Hematopoietic multipotent progenitor cell (in vitro differentiated cells): ENCODE measurements around the gene CENPS. TPM values are rescaled to one million over a fixed set of nuclear protein-coding genes. Genes with fewer than 3 reads are reported as not detected.
"Not testable (repeated sequence)": the region's sequence is repeated elsewhere in the genome, so short reads cannot be mapped to it uniquely, and the experiment has no call there.

Experiments
- DNase-seq, 3 donors: peaks; one replicate each; pipeline ENCODE4 v3.0.0-alpha.2; 2011 to 2015; ENCODE audit warnings: low read depth in 2 of 3, low spot score in 2 of 3
- total RNA-seq: library from RNA; depleted of rRNA; stranded (reverse); fragments of >200 nt; gene quantifications from one replicate; pipeline ENCODE4 v1.2.3, GENCODE V29; 2012

The CENPS gene
- total RNA-seq, 1 donor, result 9.4 TPM

GRCh38 chr1:10450156-10450814 lies 20.1 kb downstream of the CENPS start:
- no peak for DNase-seq

DNA sequence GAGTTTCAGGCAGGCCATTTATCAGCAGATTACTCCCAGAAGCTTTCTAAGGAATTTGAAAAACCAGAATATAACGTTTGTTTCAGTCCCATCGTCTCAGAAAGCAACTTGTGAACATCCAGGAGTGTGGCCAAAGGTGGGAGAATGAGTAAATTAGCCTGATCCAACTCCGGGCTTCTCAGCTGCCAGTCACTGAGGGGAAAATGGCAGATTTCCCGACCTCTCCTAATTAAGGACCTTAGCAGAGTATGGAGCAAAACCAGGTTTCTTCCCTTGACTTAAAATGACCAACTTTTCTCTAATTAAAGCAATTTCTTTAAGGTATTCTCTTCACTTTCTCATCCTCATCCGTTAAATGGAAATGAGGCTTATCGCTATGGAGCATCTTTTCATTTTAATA lies 20.6 kb downstream of the CENPS start:
- DNase-seq, result no peak

DNA sequence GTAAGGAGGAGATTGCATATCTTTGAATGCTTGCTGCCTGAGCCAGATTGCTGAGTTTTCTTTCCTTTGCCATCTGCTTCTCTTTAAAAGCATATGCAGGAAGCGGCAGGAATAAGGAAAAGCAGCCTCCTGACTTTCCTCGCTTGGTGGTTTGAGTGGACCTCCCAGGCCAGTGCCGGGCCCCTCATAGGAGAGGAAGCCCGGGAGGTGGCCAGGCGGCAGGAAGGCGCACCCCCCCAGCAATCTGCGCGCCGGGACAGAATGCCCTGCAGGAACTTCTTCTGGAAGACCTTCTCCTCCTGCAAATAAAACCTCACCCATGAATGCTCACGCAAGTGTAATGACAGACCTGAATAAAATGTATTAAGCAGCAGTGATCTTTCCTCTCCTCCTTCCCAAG lies 21.1 kb downstream of the CENPS start:
- DNase-seq, result no peak

- no peak for DNase-seq
These were observed 25.8 kb downstream of the CENPS start for GRCh38 chr1:10456048-10456447.

- no peak for DNase-seq
These were observed 26.4 kb downstream of the CENPS start for GRCh38 chr1:10456661-10457060.

DNA sequence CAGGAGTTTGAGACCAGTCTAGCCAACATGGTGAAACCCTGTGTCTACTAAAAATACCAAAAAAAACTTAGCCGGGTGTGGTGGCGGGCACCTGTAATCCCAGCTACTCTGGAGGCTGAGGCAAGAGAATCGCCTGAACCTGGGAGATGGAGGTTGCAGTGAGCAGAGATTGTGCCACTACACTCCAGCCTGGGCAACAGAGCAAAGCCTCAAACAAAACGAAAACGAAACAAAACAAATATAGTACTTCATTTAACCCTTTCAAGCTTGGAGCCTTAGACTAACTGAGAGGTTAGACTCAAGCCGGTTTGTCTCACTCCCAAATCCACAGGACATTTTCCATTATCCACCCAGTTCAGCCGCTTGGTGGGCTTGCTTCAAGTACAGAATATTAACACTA lies 27.2 kb downstream of the CENPS start:
- not testable (repeated sequence) for DNase-seq

DNA sequence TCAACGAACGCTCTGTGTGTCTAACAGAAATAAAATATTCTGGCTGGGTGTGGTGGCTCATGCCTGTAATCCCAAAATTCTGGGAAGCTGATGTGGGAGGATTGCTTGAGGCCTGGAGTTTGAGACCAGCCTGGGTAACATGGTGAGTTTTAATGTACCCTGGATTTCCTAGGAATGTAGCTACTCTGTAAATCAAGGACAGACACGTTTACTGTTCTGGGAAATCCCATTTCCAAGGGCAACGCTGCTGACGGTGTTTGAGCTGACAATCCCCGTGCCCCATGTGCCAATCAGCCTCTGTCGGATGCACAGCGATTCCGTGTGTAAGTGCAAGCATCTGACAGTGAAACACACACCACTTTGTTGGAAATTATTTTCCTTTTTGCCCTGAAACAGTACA lies 27.6 kb downstream of the CENPS start:
- DNase-seq, result no peak

DNA sequence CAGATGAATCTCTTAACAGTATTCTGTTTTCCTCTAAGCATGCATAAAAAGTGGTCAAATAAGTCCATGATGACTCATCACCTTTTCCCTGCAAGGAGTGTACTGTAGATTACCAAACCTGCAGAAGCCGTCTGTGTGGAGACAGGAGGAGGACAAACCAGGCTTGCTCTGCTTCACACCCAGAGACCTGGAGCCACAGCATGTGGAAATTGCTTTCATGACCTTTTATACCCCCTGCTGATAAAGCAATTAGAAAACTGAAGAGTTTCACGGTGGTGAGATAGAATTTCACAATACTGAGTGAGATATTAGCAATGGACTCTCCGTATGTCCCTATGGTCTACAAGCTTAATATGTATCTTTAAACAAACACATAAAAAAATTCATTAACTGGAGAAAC lies 29.0 kb downstream of the CENPS start:
- peak in 1 of 3 donors; percentile 7 for DNase-seq

DNA sequence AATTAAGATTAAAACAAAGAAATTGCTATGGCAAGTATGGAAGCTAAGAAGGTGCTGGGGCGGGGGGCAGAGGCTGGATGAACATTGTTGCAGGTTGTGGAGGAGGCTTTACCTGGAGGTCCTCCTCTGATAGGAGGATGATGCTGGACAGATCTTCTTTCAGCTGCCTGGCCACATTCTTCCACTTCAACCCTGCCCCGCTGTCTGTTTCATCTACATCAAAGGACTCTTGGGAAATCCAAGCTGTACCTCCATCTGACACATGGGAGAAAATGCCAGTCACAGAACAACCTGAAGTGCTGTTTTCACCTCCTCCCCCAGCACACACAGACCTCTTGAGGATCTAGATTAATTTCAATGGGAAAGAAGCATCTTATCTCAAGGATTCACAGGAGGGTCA lies 36.8 kb downstream of the CENPS start:
- DNase-seq, result no peak

GRCh38 chr1:10470043-10470442 lies 39.8 kb downstream of the CENPS start:
- DNase-seq, result no peak

- DNase-seq, result no peak
These were observed 41.4 kb downstream of the CENPS start for GRCh38 chr1:10471411-10472219.

GRCh38 chr1:10472220-10473144 lies 42.2 kb downstream of the CENPS start, which contains the start of gene DFFA:
TSS of gene DFFA (minus strand) at chr1:10472529. CDS start at chr1:10472458, 71 bp downstream.
- DNase-seq, result peak; percentile 75 to 98 (median 95)

- no peak for DNase-seq
These were observed 43.0 kb downstream of the CENPS start for GRCh38 chr1:10473145-10473765.

DNA sequence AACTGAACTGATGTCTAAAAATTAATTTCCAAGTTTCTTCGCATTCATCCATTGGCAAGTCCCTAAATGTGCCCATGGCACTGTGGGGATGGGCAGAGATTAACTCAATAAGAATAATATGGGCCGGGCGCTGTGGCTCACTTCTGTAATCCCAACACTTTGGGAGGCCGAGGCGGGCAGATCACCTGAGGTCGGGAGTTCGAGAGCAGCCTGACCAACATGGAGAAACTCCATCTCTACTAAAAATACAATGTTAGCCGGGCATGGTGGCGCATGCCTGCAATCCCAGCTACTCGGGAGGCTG lies 44.0 kb downstream of the CENPS start:
- not testable (repeated sequence) for DNase-seq

GRCh38 chr1:10474613-10475507 lies 44.6 kb downstream of the CENPS start, which contains the start of gene PEX14:
TSS of gene PEX14 (plus strand) at chr1:10474950. CDS start at chr1:10474967, 17 bp downstream.
- DNase-seq, result peak; percentile 59 to 89 (median 86)

DNA sequence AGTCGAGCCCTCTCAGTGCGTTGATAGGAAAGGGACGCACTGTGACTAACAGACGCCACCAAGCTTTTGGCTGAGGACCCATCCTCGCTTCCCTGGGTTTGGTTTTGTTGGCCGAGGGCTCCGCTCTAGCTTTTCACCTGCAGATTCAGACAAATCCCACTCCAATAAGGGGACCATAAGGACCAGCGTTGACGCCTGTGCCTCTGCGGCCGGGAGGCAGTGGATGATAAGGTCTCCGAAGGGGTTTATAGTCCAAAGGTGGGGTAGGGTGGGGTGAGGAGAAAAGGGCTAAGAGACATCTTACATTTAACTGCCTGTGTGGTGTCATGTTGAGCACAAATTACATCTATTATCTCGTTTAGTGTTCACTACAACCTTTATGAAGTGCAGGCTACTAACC lies 45.3 kb downstream of the CENPS start:
- no peak for DNase-seq

- DNase-seq, result no peak
These were observed 49.1 kb downstream of the CENPS start for GRCh38 chr1:10479296-10479695.

DNA sequence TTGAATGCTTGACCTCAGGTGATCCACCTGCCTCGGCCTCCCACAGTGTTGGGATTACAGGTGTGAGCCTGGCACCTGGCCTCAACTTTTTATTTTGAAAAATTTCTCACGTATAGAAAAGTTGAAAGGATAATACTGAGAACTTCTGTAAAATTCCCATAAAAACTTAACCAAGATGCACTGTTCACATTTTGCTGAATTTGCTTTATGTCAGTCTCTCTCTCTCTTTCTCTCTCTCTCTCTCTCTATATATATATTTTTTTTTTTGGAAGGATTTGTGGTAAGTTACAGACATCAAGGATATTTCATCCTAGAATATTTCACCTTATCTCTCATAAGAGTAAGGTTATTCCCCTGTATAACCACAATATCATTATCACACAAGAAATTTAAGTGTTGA lies 50.4 kb downstream of the CENPS start:
- no peak for DNase-seq

DNA sequence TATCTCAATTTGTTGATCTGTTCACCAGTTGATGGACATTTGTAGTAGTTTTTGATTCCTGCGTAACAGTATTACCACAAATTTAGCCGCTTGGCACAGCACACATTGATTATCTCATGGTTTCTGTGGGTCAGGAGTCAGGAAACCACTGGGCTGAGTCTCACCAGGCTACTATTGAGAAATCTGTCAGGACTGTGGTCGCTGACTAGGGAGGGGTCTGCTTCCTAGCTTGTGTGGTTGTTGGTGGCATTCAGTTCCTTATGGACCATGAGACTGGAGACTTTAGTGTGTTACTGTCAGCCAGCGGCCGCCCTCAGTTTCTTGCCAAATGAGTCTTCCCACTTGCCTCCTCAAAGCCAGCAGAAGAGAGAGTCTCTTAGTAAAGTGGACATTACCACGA lies 54.3 kb downstream of the CENPS start:
- DNase-seq, result no peak
